Type B pancreatic cell (in vitro differentiated cells): ENCODE measurements around the gene MMP28. TPM values are rescaled to one million over a fixed set of nuclear protein-coding genes. Genes with fewer than 3 reads are reported as not detected.

ENCODE experiments used
- DNase-seq: peaks from one replicate; pipeline ENCODE4 v3.0.0; 2021; ENCODE audit warnings: mixed read lengths; ENCODE audit not compliant: unreplicated experiment; ENCODE audit errors: extremely low spot score
- H3K27ac Mint-ChIP-seq: 2 replicates; pipeline ENCODE4 v1.8.0; 2021; ENCODE audit warnings: mild to moderate bottlenecking, mixed read lengths
- H3K27me3 Mint-ChIP-seq: 2 replicates; pipeline ENCODE4 v1.8.0; 2021; ENCODE audit warnings: mixed read lengths
- H3K36me3 Mint-ChIP-seq: 2 replicates; pipeline ENCODE4 v1.8.0; 2021; ENCODE audit warnings: mixed read lengths
- H3K4me1 Mint-ChIP-seq: one replicate; pipeline ENCODE4 v1.8.0; 2021; ENCODE audit warnings: mixed read lengths; ENCODE audit not compliant: unreplicated experiment
- H3K4me3 Mint-ChIP-seq: 2 replicates; pipeline ENCODE4 v1.8.0; 2021; ENCODE audit warnings: mild to moderate bottlenecking, mixed read lengths
- H3K9me3 Mint-ChIP-seq: 2 replicates; pipeline ENCODE4 v1.8.0; 2021; ENCODE audit warnings: mixed read lengths
- CTCF ChIP-seq: fragments of 200-600 bp; sonication (generic); conservative IDR thresholded peaks from 2 replicates; pipeline ENCODE4 v1.5.0; 2021; ENCODE audit warnings: antibody characterized with exemption, mild to moderate bottlenecking
- total RNA-seq: library from RNA; stranded (reverse); gene quantifications from 2 replicates; pipeline ENCODE4 v1.2.1, GENCODE V29; 2021; ENCODE audit warnings: low replicate concordance

MMP28 gene
- total RNA-seq, 1 donor from 2014 or later, result 0.97 TPM

DNA sequence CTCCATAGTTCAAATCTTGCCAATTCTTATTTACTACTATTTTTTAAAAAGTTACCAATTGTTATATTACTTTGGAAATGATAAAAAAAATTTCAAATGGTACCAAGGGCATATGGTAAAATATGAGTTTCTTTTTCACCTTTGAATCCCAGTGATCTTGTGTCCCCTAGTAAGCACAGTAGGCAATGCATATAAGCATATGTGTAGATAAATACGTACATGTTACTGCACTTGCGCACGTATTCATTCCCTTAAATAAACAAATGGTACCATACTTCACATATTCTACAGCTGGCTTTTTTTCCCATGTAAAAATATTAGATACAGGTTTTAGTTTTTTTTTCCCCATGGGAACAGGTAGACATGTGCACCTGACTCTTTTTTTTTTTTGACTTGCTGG lies 45.7 kb upstream of the MMP28 start:
- H3K27me3 Mint-ChIP-seq, result no peaks in the 10 kb centered on the region
- no peaks in the 10 kb centered on the region for H3K4me1 Mint-ChIP-seq
- no peak for DNase-seq
- no peak overlapping the region for H3K27ac Mint-ChIP-seq
- H3K9me3 Mint-ChIP-seq, result no peaks in the 10 kb centered on the region
- H3K4me3 Mint-ChIP-seq, result no peak overlapping the region
- H3K36me3 Mint-ChIP-seq, result peaks cover 36% of the 10 kb centered on the region
- no peak for TF ChIP-seq CTCF

- Mint-ChIP-seq H3K4me3 (no peak overlapping the region), H3K27ac (no peak overlapping the region), H3K9me3 (no peaks in the 10 kb centered on the region), H3K4me1 (no peaks in the 10 kb centered on the region), H3K27me3 (no peaks in the 10 kb centered on the region), H3K36me3 (peaks cover 49% of the 10 kb centered on the region)
- TF ChIP-seq CTCF, result no peak
- no peak for DNase-seq
These were observed 29.8 kb upstream of the MMP28 start for GRCh38 chr17:35825206-35825605.

- H3K4me1 Mint-ChIP-seq, result no peaks in the 10 kb centered on the region
- H3K4me3 Mint-ChIP-seq, result no peak overlapping the region
- DNase-seq, result no peak
- H3K27me3 Mint-ChIP-seq, result no peaks in the 10 kb centered on the region
- H3K27ac Mint-ChIP-seq, result no peak overlapping the region
- no peak for TF ChIP-seq CTCF
- peaks cover 35% of the 10 kb centered on the region for H3K36me3 Mint-ChIP-seq
- no peaks in the 10 kb centered on the region for H3K9me3 Mint-ChIP-seq
These were observed 25.9 kb upstream of the MMP28 start for GRCh38 chr17:35821308-35821707.

- DNase-seq, result no peak
These were observed 24.0 kb upstream of the MMP28 start for GRCh38 chr17:35819455-35819854.

GRCh38 chr17:35817196-35817595 lies 21.8 kb upstream of the MMP28 start:
- Mint-ChIP-seq H3K4me3 (no peak overlapping the region), H3K27ac (no peak overlapping the region), H3K9me3 (no peaks in the 10 kb centered on the region), H3K36me3 (peaks cover 19% of the 10 kb centered on the region), H3K27me3 (no peaks in the 10 kb centered on the region), H3K4me1 (peaks cover 22% of the 10 kb centered on the region)
- TF ChIP-seq CTCF, result no peak
- DNase-seq, result no peak

More at GRCh38 chr17:35819455-35819854, 24.0 kb upstream of the MMP28 start:
- Mint-ChIP-seq H3K27ac (no peak overlapping the region), H3K9me3 (no peaks in the 10 kb centered on the region), H3K36me3 (peaks cover 29% of the 10 kb centered on the region), H3K4me3 (no peak overlapping the region), H3K27me3 (no peaks in the 10 kb centered on the region), H3K4me1 (peaks cover 12% of the 10 kb centered on the region)
- TF ChIP-seq CTCF, result no peak

GRCh38 chr17:35816723-35817122 lies 21.3 kb upstream of the MMP28 start:
- Mint-ChIP-seq H3K27ac (no peak overlapping the region), H3K4me3 (no peak overlapping the region), H3K4me1 (peaks cover 22% of the 10 kb centered on the region), H3K9me3 (no peaks in the 10 kb centered on the region), H3K36me3 (peaks cover 19% of the 10 kb centered on the region), H3K27me3 (no peaks in the 10 kb centered on the region)
- DNase-seq, result no peak
- no peak for TF ChIP-seq CTCF
